CD4-positive, alpha-beta T cell treated with Interferon alpha-2 for 1 hour (primary cell): ENCODE results near the gene HINT2.

ENCODE experiments used
- DNase-seq, 2 donors: peaks; one replicate each; pipeline ENCODE4 v3.0.0-alpha.2; 2020 to 2022

HINT2 gene

DNA sequence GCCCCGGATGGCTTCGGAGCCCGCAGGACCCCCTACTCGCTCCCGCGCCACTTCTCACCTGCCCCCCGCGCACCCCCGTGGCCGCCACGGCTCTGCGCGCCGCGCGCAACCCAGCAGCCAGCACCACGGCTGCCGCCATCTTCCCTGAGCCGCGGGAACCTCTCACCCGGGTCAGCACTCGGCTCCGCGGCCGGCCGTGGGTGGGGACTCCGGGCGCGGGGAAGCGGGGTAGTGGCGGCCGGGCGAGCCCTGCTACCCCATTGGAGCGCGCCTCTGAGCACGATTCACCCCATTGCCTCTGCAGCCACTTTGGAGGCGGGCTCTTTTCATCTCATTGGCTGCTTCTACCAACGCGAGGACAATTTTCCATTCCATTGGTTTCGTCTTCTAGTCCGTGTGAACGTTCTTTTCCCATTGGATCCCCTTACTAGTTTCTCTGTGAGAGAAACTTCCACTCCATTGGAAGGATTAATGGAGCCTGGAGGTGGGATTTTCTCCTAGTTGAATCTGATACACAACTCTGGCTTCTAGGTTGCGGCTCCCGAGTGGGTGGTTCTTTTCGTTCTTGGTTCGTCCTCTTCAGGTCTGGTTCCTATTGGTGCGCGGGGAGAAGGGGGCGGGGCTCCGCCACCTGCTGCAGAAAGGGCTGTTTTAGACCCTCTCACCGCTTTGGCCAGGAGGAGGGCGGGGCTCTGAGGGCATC is at the start of gene HINT2:
TSS of gene HINT2 (minus strand) at position 202 of the 703 bp plus-strand sequence. CDS start at position 139, 63 bp downstream.
- peak; percentile 97 for DNase-seq

DNA sequence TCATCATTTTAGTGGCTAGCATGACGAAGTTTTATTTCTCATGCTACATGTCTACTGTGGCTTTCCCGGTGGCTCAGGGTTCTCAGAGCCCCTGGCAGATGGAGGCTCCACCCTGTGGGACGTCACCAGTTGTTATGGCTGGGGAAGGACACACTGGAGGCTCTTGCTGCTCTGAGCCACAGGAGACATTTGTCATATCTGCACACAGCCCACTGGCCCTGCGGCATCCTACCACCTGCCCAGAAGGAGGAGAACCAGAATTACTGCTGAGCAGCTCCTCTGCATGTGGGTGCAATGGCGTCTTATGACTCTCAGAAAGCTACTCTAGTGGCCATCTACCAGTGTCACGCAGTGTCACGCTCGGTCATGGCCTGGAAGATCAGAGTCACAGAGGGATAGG is 48.7 kb upstream of the HINT2 start:
- no peak for DNase-seq

DNA sequence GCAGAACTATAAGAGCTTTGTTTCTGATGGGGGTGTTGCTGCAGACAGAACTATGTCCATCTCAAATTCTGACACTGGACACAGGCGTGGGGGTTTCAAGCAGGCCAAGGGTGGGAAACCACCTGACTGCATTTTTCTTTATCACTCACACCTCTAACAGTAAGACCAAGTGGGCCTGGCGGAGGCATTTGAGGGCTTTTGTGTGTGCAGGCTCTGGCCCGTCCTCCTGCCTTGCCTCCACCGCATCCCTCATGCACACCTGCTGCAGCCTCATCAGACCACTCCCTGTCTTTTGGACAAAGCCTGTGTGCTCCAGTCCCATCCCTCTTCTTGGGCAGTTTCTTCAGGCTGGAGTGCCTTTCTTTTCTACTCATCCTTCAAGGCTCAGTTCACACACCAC is 47.5 kb upstream of the HINT2 start:
- no peak for DNase-seq

DNA sequence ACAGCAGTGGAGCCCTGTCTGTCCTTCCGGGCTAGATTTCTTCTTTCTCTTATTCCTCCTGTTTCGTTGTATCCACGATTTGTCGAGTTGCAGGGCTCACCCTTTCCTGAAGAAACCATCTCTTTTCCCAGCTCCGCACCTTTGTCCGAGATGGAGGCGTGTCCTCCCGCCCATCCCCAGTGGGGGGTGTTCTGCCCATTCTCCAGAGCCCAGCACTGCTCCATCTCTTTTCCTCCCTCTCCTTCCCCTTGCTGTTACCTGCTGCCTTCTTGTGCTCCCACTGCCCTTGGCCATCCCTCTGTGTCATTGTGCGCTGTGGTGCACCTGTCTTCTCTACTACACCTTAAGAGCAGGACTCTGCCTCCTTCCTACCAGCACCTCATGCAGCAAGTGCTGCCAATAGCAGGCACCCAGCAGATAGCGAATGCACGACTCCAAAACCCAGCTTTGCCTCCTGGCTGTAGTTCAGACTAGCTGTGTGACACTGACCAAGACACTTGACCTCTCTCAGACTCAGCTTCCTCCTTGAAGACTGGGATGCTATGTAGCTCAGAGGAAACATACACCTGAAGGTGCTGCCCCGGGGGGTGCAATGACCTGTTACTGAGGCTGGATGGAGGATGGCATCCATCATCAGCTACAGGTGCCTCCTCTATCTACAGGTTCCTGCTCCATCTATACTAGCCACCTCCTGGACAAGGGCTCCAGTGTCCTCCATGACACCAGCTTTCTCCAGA is 46.5 kb upstream of the HINT2 start:
- DNase-seq: no peak

DNA sequence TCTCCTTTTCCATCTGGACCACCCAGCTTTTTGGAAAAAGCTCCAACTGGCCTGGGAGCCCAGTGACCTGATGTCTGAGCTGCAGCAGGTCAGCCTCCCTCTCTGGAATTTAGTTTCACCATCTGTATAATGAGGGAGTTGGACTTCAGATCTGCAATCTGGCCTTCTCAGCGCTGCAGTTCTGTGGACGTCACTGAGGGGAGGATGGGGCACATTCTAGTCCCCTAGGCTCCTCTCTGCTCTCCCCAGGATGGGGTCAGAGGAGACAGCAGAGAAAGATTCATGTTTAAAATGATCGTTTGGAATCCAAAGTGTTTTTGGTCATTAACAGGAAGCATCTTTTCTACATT is 45.1 kb upstream of the HINT2 start:
- DNase-seq: no peak

DNA sequence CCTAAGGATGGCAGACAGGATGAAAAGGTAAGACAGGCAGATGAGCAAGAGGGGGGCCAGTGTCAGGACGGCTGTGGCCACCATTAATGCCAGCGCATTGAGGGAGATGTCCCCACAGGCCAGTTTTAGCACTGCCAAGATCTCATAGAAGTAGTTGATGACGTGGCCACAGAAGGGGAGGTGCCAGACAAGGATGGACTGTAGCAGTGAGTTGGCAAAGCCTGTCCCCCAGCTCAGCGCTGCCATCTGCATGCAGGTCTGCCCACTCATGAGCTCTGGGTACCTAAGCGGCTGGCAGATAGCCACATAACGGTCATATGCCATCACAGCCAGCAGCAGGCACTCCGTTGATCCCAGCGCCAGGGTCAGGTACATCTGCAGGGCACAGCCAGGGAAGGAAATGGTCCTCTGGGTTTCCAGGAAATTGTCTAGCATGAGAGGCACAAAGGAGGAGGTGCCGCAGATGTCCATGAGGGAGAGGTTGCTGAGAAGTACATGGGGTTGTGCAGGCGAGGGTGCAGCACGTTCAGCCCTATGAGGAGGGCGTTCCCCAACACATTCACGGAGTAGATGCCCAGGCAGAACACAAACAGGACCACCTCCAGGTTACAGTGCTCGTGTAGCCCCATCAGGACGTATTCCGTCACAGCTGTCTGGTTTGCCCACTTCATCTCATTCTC is 44.6 kb upstream of the HINT2 start:
- peak; percentile 13 to 47 for DNase-seq

DNA sequence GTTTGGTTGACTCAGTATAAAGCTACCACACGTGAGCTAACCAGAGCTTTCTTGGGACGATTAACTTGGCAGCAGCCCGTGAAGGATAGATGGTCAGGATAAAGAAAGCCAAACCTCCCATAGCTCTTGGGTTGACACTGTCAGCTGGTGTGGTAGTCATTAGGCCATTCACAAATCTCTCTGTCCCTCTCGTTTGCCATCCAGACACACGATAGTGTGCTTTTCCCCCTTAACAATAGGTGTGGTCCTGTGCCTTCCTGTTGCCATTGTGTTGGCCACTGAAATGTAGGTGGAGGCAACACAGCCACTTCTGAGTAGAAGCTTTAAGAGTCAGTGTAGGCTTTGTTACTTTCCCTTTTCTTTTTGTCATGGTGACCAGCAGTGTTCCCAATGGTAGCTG is 43.6 kb upstream of the HINT2 start:
- no peak for DNase-seq

DNA sequence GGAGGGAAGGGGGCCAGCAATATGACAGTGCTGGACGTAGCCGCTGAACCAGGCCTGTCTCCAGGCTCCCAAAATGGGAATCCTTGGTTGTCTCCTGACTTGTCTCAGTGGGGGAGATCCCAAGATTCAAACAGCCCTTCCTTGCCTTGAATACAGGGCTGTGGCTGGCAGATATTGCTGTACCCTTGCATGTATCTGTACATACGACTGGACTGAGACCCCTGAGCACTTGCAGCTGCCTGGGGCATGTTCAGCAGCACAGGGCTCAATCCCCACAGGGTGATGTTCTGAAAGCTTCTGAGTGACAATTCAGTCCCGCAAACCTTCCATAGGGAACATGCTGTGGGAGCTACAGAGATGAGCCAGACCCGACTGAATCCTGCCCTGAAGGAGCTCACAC is 42.0 kb upstream of the HINT2 start:
- no peak for DNase-seq

DNA sequence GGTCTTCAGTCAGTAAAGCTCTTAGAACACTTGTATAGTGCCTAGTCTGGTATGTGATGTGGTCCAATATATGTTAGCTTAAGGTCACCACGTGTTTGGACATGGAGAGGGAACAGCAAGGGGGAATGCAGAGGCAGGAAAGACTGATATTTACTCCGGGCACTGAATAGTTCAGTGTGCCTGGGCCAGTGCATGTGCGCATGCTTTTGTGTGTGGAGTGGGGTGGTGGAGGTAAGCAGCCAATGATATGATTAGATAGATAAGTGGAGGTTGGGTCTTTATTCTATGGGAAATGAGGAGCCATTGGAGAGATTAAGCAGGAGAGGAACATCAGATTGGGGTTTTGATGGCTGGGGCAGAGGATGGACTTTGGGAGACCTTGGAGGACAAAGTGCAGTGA is 41.4 kb upstream of the HINT2 start:
- DNase-seq: no peak

DNA sequence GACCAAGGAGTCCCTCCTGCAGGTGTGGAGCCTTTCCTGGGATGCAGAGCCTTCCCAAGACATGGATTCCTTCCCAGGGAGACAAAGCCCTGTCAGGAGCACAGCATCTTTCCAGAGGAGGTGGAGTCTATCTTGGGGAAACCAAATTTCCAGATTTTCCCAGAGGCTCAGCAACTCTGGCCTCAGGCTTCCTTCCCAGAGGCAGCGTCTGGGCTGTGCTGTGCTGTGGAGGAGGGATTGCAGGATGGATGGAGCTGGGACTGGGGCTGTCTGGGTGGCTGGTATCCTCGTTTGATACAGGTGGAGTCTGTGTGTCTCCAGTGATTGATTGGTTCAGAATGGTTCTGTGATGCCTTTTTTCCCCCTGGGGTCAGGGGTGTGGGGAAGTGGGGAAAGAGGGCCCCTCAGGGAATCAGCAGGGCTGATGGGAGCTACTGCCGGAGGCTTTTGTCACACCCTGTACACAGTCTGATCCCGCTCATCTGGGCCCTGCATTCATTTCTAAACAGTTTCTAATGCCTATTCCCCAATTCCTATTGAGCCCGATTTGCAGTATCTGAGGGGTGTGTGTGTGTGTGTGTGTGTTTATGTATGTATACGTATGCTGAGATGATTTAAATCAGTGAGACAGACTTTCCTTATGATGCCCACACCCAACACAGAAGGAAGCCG is 39.4 kb upstream of the HINT2 start:
- no peak for DNase-seq

DNA sequence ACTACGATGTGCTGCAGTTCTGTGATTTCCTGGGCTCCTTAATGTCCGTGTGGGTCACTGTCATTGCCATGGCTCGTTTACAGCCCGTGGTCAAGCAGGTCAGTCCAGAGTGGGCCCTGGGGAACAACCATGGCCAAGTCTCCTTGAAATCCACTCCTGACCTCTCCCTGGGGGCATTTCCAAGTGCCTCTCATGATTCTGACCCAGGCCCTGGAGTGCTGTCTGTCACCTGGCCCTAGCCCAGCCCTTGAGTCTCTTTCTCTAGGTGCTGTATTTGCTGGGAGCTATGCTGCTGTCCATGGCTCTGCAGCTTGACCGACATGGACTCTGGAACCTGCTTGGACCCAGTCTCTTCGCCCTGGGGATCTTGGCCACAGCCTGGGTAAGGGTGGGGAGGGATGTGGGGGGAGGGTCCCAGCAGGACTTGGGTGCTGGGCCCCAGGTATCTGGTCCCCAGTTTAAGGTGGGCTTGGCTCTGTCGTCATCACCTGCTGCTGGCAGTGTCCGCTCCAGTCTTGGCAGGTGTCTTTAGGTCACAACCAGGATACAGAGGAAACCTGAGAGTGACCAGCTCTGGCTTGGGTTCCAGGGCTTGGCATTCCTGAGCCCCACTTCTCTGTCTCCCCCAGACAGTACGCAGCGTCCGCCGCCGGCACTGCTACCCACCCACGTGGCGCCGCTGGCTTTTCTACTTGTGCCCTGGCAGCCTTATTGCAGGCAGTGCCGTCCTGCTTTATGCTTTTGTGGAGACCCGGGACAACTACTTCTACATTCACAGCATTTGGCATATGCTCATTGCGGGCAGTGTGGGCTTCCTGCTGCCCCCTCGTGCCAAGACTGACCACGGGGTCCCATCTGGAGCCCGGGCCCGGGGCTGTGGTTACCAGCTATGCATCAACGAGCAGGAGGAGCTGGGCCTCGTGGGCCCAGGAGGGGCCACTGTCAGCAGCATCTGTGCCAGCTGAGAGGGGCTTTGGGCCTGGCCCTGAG is 38.3 kb upstream of the HINT2 start:
- no peak for DNase-seq

DNA sequence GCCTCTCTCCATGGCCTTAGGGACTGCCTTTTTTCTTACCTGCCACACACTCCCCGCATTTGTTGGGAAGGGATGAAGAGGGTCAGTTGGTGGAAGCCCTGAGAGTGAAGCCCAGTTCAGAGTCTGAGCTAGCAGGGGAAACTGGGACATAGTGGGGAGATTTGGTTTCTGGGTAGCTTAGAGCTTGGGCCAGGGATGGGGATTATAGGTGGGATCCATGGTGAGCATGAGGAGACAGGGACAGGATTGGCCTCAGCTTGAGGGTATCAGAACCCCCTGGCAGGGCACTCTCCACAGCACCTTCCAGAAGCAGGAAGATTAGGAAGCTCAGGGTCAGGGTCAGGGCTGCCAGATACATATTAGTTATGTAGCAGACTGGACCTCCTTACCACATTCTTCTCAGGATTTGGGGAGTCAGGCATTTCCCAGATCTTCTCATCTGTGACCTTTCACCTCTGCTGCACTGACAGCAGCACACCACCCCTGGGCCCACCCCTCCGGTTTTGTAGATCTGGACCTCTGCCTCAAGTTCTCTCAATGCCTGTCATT is 37.5 kb upstream of the HINT2 start:
- DNase-seq: no peak

DNA sequence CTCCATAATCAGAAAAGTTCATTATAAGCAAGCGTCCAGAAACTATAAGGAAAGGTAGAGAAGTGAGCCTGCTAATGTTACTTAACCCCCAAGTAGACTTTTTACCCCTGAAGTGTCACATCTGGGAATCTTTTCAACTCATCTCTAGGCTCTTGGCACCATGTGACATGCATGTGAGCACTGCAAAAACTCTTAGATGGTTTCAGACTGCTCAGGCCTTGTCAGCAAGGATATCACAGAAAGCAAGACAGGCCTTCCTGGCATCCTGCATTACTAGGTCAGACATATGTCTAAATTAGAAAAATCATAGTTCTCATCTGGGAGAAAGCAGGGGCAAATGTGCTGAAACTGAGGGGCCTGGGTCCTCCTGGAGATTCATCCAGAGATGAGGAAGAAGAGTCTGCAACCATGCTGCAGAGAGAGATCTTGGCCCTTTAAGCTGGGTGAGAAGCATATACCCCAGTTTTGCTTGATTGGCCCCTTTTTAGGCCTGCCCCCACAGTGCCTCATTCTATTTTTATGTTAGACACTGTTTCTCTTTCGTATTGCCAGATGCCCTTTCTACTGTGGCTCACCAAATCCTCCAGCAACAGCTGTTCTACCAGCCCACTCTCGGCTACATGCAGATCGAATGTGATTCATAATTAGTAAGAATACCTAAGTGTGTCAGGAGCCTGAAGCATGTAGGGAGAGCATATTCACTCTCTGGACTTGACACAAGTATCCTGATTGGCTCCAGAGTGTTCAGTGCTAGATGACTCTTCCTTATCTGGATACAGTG is 33.1 kb upstream of the HINT2 start:
- DNase-seq: no peak

DNA sequence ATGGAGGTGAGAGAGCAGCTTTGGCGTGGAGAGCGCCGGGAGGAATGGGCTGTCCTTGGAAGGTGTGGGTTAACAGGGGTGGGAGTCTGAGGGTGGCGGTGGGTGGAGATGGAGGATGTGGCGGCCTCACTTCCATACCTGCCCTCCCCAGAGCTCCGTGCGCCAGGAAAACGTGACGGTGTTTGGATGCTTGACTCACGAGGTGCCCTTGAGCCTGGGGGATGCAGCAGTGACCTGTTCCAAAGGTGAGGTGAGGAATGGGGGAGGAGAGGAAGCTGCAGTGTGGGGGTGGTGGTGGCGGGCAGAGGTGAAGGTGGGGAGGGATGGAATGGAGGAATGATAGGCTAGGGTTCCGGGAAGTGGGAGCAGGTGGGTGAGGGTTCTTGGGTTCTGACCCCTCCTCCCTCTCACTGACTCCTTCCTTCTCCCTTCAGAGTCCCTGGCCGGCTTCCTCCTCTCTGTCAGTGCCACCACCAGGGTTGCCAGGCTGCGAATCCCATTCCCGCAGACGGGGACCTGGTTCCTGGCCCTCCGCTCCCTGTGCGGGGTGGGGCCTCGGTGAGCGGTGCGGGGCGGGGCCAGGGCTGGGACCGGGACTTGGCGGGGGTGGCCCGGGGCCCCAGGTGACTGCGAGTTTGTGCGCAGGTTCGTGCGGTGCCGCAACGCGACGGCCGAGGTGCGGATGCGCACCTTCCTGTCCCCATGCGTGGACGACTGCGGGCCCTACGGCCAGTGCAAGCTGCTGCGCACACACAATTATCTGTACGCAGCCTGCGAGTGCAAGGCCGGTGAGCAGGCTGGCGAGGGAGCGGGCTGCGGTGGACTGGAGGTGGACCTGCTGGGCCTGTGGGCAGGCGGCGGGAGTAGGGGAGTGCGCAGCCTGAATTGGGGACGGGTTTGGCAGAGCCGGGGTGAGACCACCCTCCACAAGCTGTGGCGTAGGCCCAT is 31.3 kb upstream of the HINT2 start:
- no peak for DNase-seq

DNA sequence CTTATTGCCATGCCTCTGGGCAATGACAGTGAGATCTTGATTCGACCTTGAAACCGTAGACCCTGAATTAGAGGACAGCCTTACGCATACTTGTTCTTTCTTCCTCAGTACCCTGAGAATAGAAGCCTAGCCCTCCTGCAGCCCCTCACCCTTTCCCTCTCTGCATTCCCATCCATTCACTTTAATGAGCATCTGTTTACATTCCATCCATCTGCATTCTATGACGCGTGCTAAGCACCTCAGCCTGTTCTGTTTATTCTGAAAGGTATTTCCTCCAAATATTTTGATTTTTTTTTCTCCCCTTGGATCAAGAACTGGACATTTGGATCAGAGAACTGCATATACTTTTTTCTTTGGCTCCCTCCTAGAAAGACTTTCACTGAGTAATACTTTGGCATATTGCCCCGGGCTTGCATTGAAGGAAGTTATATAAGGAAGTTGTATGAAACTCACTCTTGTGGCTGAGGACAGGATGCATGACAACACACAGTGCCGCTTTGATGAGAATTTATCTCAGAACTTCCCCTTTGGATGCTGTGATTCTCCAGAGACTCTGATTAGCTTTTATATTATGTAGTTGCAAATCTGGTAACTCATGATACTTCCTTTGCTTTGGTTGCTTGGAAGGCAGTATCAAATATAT is 29.9 kb upstream of the HINT2 start:
- DNase-seq: peak; percentile 59 to 64

DNA sequence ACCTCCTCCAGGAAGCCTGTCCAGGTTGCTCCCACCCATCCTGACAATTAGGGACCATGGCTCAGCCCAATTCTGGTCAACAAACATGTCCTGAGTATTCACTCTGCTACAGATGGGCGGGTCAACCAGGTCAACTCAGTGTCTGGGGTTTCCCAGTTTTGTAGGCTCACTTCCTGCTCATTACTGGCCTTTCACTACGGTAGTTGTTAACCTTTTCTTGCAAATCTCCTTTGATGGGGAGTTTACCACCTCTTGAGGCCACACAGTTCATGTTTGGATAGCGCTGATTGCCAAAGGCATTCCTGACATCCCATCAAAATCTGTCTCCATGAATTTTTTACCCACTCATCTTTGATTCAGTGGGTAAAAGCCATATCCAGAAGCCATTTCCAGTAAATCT is 28.0 kb upstream of the HINT2 start:
- DNase-seq: no peak

DNA sequence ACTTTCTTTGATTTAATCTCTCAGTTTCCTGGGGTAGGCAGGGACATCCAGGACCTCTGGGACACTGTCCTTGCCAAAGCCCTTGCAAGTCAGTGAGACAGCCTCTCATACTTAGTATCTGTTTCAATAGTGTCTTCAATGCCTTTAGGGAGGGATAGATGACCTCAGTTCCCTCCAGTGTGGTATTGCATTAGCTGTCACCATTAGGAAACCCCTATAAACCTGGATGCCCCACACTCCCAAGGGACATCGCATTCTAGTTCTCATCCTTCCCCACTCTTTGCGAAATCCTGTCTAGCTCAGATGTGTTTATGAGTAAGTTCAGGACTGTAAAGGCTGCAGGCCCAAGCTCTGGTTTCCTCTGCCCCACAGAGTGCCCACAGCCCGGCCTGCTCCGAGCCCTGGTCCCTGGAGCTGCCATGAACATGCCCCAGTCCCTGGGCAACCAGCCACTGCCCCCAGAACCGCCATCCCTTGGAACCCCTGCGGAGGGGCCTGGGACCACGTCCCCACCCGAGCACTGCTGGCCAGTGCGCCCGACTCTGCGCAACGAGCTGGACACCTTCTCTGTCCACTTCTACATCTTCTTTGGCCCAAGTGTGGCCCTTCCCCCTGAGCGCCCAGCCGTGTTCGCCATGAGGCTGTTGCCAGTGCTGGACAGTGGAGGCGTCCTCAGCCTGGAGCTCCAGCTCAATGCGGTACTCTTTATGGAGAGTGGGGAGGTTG is 27.3 kb upstream of the HINT2 start:
- no peak for DNase-seq

DNA sequence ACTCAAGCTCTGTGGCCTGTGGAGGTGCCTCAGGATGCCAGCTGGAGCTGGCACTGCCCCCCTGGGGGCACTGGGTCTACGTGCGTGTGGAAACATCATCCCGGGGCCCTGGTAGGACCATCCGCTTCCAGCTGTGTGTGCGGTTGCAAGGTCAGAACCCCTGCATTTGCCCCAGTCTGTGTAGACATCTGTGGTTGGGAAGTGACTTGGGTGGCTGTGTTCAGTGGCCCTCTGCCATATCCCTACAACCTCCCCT is 26.7 kb upstream of the HINT2 start:
- DNase-seq: no peak
